ENCODE data around the gene PBX3. TPM values are rescaled to one million over a fixed set of nuclear protein-coding genes. Genes with fewer than 3 reads are reported as not detected.

The PBX3 gene
- total and polyA plus RNA-seq, 2 donors: 39.1 to 137 TPM

- no peak for DNase-seq (ENCODE audit: extremely low spot score)
Observed at GRCh38 chr9:125977223-125977622, 230.1 kb downstream of the PBX3 start.

GRCh38 chr9:125979383-125979782 lies 232.2 kb downstream of the PBX3 start:
- Histone ChIP-seq H3K4me1 (ENCODE audit: insufficient read depth) (no peaks in the 10 kb centered on the region), H3K36me3 (ENCODE audit: insufficient read depth) (no peaks in the 10 kb centered on the region), H3K27ac (ENCODE audit: low read depth) (no peak overlapping the region), H3K4me3 (ENCODE audit: low read depth, low read length) (no peak overlapping the region)
- no peak for DNase-seq (ENCODE audit: extremely low spot score)
- 95% methylated on average over 1 of the region's 1 CpG for WGBS

More at GRCh38 chr9:125977223-125977622, 230.1 kb downstream of the PBX3 start:
- Histone ChIP-seq H3K4me3 (ENCODE audit: low read depth, low read length) (no peak overlapping the region), H3K36me3 (ENCODE audit: insufficient read depth) (no peaks in the 10 kb centered on the region), H3K27ac (ENCODE audit: low read depth) (no peak overlapping the region), H3K4me1 (ENCODE audit: insufficient read depth) (no peaks in the 10 kb centered on the region)

- no peak overlapping the region for H3K27ac ChIP-seq (ENCODE audit: low read depth)
- no peak for DNase-seq (ENCODE audit: extremely low spot score)
- H3K36me3 ChIP-seq (ENCODE audit: insufficient read depth): no peaks in the 10 kb centered on the region
- 77% methylated on average over 8 of the region's 8 CpGs for WGBS
- H3K4me1 ChIP-seq (ENCODE audit: insufficient read depth): no peaks in the 10 kb centered on the region
- H3K4me3 ChIP-seq (ENCODE audit: low read depth, low read length): no peak overlapping the region
Observed at GRCh38 chr9:125982798-125983406, 235.7 kb downstream of the PBX3 start.

GRCh38 chr9:125983681-125984080 lies 236.5 kb downstream of the PBX3 start:
- 87% methylated on average over 5 of the region's 5 CpGs for WGBS
- Histone ChIP-seq H3K27ac (ENCODE audit: low read depth) (no peak overlapping the region), H3K4me3 (ENCODE audit: low read depth, low read length) (no peak overlapping the region), H3K36me3 (ENCODE audit: insufficient read depth) (no peaks in the 10 kb centered on the region), H3K4me1 (ENCODE audit: insufficient read depth) (no peaks in the 10 kb centered on the region)
- DNase-seq (ENCODE audit: extremely low spot score): no peak

- Histone ChIP-seq H3K27ac (ENCODE audit: low read depth) (no peak overlapping the region), H3K4me3 (ENCODE audit: low read depth, low read length) (no peak overlapping the region), H3K36me3 (ENCODE audit: insufficient read depth) (no peaks in the 10 kb centered on the region), H3K4me1 (ENCODE audit: insufficient read depth) (no peaks in the 10 kb centered on the region)
- no peak for DNase-seq (ENCODE audit: extremely low spot score)
- 89% methylated on average over 2 of the region's 2 CpGs for WGBS
Observed at GRCh38 chr9:125984461-125984860, 237.3 kb downstream of the PBX3 start.

- WGBS: 88% methylated on average over 14 of the region's 14 CpGs
- no peak overlapping the region for H3K4me3 ChIP-seq (ENCODE audit: low read depth, low read length)
- DNase-seq (ENCODE audit: extremely low spot score): no peak
- H3K36me3 ChIP-seq (ENCODE audit: insufficient read depth): no peaks in the 10 kb centered on the region
- H3K27ac ChIP-seq (ENCODE audit: low read depth): no peak overlapping the region
- H3K4me1 ChIP-seq (ENCODE audit: insufficient read depth): no peaks in the 10 kb centered on the region
Observed at GRCh38 chr9:125985142-125985997, 238.2 kb downstream of the PBX3 start.

- 87% methylated on average over 17 of the region's 17 CpGs for WGBS
- Histone ChIP-seq H3K36me3 (ENCODE audit: insufficient read depth) (no peaks in the 10 kb centered on the region), H3K4me3 (ENCODE audit: low read depth, low read length) (no peak overlapping the region), H3K4me1 (ENCODE audit: insufficient read depth) (no peaks in the 10 kb centered on the region), H3K27ac (ENCODE audit: low read depth) (no peak overlapping the region)
- no peak for DNase-seq (ENCODE audit: extremely low spot score)
Observed at GRCh38 chr9:125985998-125986655, 239.0 kb downstream of the PBX3 start.

- Histone ChIP-seq H3K27ac (ENCODE audit: low read depth) (no peak overlapping the region), H3K36me3 (ENCODE audit: insufficient read depth) (no peaks in the 10 kb centered on the region), H3K4me3 (ENCODE audit: low read depth, low read length) (no peak overlapping the region), H3K4me1 (ENCODE audit: insufficient read depth) (no peaks in the 10 kb centered on the region)
- DNase-seq (ENCODE audit: extremely low spot score): no peak
- WGBS: 87% methylated on average over 3 of the region's 3 CpGs
Observed at GRCh38 chr9:125986966-125987365, 239.8 kb downstream of the PBX3 start.

GRCh38 chr9:125987420-125987819 lies 240.2 kb downstream of the PBX3 start:
- Histone ChIP-seq H3K27ac (ENCODE audit: low read depth) (no peak overlapping the region), H3K36me3 (ENCODE audit: insufficient read depth) (no peaks in the 10 kb centered on the region), H3K4me3 (ENCODE audit: low read depth, low read length) (no peak overlapping the region), H3K4me1 (ENCODE audit: insufficient read depth) (no peaks in the 10 kb centered on the region)
- no peak for DNase-seq (ENCODE audit: extremely low spot score)
- WGBS: 82% methylated on average over 5 of the region's 5 CpGs

- DNase-seq (ENCODE audit: extremely low spot score): no peak
- no peak overlapping the region for H3K27ac ChIP-seq (ENCODE audit: low read depth)
- H3K36me3 ChIP-seq (ENCODE audit: insufficient read depth): no peaks in the 10 kb centered on the region
- H3K4me3 ChIP-seq (ENCODE audit: low read depth, low read length): no peak overlapping the region
- 90% methylated on average over 9 of the region's 9 CpGs for WGBS
- H3K4me1 ChIP-seq (ENCODE audit: insufficient read depth): no peaks in the 10 kb centered on the region
Observed at GRCh38 chr9:125988479-125989050, 241.4 kb downstream of the PBX3 start.

- H3K4me3 ChIP-seq (ENCODE audit: low read depth, low read length): no peak overlapping the region
- WGBS: 87% methylated on average over 8 of the region's 8 CpGs
- no peak overlapping the region for H3K27ac ChIP-seq (ENCODE audit: low read depth)
- DNase-seq (ENCODE audit: extremely low spot score): no peak
- no peaks in the 10 kb centered on the region for H3K4me1 ChIP-seq (ENCODE audit: insufficient read depth)
- no peaks in the 10 kb centered on the region for H3K36me3 ChIP-seq (ENCODE audit: insufficient read depth)
Observed at GRCh38 chr9:125989090-125989501, 241.9 kb downstream of the PBX3 start.

- DNase-seq (ENCODE audit: extremely low spot score): no peak
- WGBS: 96% methylated on average over 12 of the region's 12 CpGs
- Histone ChIP-seq H3K4me1 (ENCODE audit: insufficient read depth) (no peaks in the 10 kb centered on the region), H3K4me3 (ENCODE audit: low read depth, low read length) (no peak overlapping the region), H3K36me3 (ENCODE audit: insufficient read depth) (no peaks in the 10 kb centered on the region), H3K27ac (ENCODE audit: low read depth) (no peak overlapping the region)
Observed at GRCh38 chr9:125989524-125990180, 242.5 kb downstream of the PBX3 start.

- DNase-seq (ENCODE audit: extremely low spot score): no peak
- Histone ChIP-seq H3K4me3 (ENCODE audit: low read depth, low read length) (no peak overlapping the region), H3K36me3 (ENCODE audit: insufficient read depth) (no peaks in the 10 kb centered on the region), H3K4me1 (ENCODE audit: insufficient read depth) (no peaks in the 10 kb centered on the region), H3K27ac (ENCODE audit: low read depth) (no peak overlapping the region)
- WGBS: 91% methylated on average over 16 of the region's 16 CpGs
Observed at GRCh38 chr9:125990186-125990792, 243.1 kb downstream of the PBX3 start.

All from urinary bladder (tissue), 4 donors.